Epithelial cell of proximal tubule (primary cell): ENCODE measurements around the gene RPN2. TPM values are rescaled to one million over a fixed set of nuclear protein-coding genes. Genes with fewer than 3 reads are reported as not detected.

ENCODE experiments used
- DNase-seq: peaks from one replicate; pipeline ENCODE4 v3.0.0-alpha.2; 2011; ENCODE audit warnings: low read depth
- H3K4me3 ChIP-seq: 2 replicates; pipeline ENCODE4 v1.5.1; 2011; ENCODE audit warnings: low read depth, mild to moderate bottlenecking, low read length
- CTCF ChIP-seq: conservative IDR thresholded peaks from 2 replicates; pipeline ENCODE4 v1.5.1; 2012; ENCODE audit warnings: low read depth, mild to moderate bottlenecking, low read length
- total RNA-seq: library from RNA; depleted of rRNA; stranded (reverse); fragments of >200 nt; gene quantifications from 2 replicates; pipeline ENCODE4 v1.2.3, GENCODE V29; 2015

The RPN2 gene
- total RNA-seq, 1 donor from 2014 or later: 165 TPM

DNA sequence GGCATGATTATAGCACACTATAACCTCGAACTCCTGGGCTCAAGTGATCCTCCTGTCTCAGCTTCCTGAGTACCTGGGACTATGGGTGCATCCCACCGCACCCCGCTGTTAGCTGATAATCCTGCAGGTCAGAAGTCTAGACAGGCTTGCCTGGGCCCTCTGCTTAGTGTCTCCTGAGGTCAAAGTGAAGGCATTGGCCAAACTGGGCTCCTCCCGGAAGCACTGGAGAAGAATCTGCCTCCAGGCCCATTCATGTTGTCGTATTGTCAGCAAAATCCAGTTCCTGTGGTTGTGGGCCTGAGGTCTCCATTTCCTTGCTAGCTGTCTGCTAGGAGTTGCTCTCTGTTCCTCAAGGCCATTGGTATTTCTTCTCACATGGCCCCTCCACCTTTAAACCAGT is 6.6 kb downstream of the RPN2 start:
- no peak for DNase-seq
- TF ChIP-seq CTCF: no peak
- H3K4me3 ChIP-seq: no peak overlapping the region

GRCh38 chr20:37188787-37189186 is 9.7 kb downstream of the RPN2 start:
- DNase-seq: no peak
- TF ChIP-seq CTCF: no peak
- no peak overlapping the region for H3K4me3 ChIP-seq

- no peak overlapping the region for H3K4me3 ChIP-seq
- no peak for DNase-seq
- no peak for TF ChIP-seq CTCF
Measured at GRCh38 chr20:37189416-37190016, 10.4 kb downstream of the RPN2 start.

DNA sequence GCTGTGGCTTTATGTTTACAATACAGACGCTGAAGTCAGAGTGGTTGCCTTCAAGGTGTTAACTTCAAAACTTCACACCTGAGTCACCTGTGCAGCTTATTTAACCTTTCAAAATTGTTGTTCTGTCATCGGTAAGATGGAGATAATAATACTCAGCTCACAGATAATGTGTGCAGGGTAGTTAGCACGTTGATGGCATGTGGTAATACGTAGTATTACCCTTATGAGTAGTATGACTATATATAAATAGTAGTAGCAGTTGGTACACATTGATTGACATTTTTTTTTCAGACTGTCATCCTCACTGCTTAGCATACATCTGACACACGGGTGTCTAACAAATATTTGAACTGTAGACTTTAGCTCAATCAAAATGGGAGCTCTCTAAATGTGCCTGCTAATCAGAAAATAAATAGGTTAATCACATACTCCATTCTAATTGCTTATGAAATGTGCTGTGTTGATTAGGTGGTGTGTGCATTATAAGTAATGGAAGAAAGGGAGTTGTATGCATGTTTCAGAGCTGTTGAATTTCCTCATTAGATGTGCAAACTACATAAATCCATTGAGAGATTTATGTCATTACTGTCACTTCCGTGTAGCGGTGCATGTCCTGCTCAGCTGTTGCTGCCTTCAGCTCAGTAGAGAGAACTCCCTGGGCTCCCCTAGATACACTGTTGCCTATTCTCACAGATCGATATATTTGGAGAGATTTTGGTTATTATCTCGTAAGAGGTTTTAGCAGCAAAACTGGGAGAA is 11.4 kb downstream of the RPN2 start:
- no peak overlapping the region for H3K4me3 ChIP-seq
- no peak for DNase-seq
- TF ChIP-seq CTCF: no peak

GRCh38 chr20:37192137-37192854 is 13.2 kb downstream of the RPN2 start:
- peak; percentile 23 for DNase-seq
- TF ChIP-seq CTCF: peak; percentile 93
- no peak overlapping the region for H3K4me3 ChIP-seq

- DNase-seq: no peak
- H3K4me3 ChIP-seq: no peak overlapping the region
- TF ChIP-seq CTCF: no peak
Measured at GRCh38 chr20:37193226-37193625, 14.1 kb downstream of the RPN2 start.

- no peak overlapping the region for H3K4me3 ChIP-seq
- no peak for DNase-seq
- TF ChIP-seq CTCF: no peak
Measured at GRCh38 chr20:37193821-37194220, 14.7 kb downstream of the RPN2 start.
